IMR-90 (cell line): ENCODE data around the gene TP63. TPM values are rescaled to one million over a fixed set of nuclear protein-coding genes. Genes with fewer than 3 reads are reported as not detected.

Experiments used
- ATAC-seq: fragments of 200-7000 bp; cut with Tn5 transposase; 2 replicates; pipeline ENCODE4 v1.9.1; 2020; ENCODE audit warnings: low read depth, mild to moderate bottlenecking, moderate library complexity
- BruUV-seq: library from RNA; stranded (reverse); fragments of 400-500 nt; replicated peaks from 2 replicates; lab custom pipeline; 2021; lab: Mats Ljungman, UMichigan
- CTCF ChIA-PET: fragments of 300-600 bp; formaldehyde crosslinking; extraction: SDS; loops from one replicate; lab custom pipeline; 2021; ENCODE audit warnings: antibody characterized with exemption; lab: Yijun Ruan, JAX
- POLR2A ChIA-PET: fragments of 300-600 bp; sonication (Branson Sonifier 250); formaldehyde crosslinking; loops from one replicate; lab custom pipeline; 2022; ENCODE audit warnings: antibody characterized with exemption; ENCODE audit not compliant: unreplicated experiment; lab: Charles Lee
- DNase-seq: peaks from one replicate; pipeline ENCODE4 v3.0.0; 2013
- H2AFZ ChIP-seq: replicated peaks from 2 replicates; pipeline ENCODE3; 2013; ENCODE audit warnings: low read length, mild to moderate bottlenecking; ENCODE audit not compliant: poor library complexity
- H2AK5ac ChIP-seq: 2 replicates; pipeline ENCODE4 v1.6.1; 2013; ENCODE audit warnings: low read depth, low read length, inconsistent platforms
- H2AK9ac ChIP-seq: replicated peaks from 2 replicates; pipeline ENCODE3; 2013; ENCODE audit warnings: mild to moderate bottlenecking, low read depth, low read length, moderate library complexity; ENCODE audit not compliant: poor library complexity
- H2BK120ac ChIP-seq: 2 replicates; pipeline ENCODE4 v1.6.1; 2013; ENCODE audit warnings: low read depth, low read length, inconsistent platforms
- H2BK15ac ChIP-seq: 3 replicates; pipeline ENCODE4 v1.6.1; 2013; ENCODE audit warnings: low read depth, low read length, inconsistent platforms
- H2BK20ac ChIP-seq: 2 replicates; pipeline ENCODE4 v1.6.1; 2013; ENCODE audit warnings: low read depth, mild to moderate bottlenecking, inconsistent platforms, low read length, moderate library complexity
- H2BK5ac ChIP-seq: 2 replicates; pipeline ENCODE4 v1.6.1; 2013; ENCODE audit warnings: mild to moderate bottlenecking, low read depth, low read length, inconsistent platforms; ENCODE audit not compliant: poor library complexity, severe bottlenecking
- H3K14ac ChIP-seq: replicated peaks from 2 replicates; pipeline ENCODE4 v1.6.1; 2013; ENCODE audit warnings: low read depth, low read length, inconsistent platforms
- H3K18ac ChIP-seq: 2 replicates; pipeline ENCODE4 v1.6.1; 2013; ENCODE audit warnings: low read depth, low read length, control low read depth
- H3K23ac ChIP-seq: 2 replicates; pipeline ENCODE4 v1.6.1; 2013; ENCODE audit warnings: low read depth, low read length, inconsistent platforms
- H3K27ac ChIP-seq: 2 replicates; pipeline ENCODE4 v1.5.1; 2013; ENCODE audit warnings: mild to moderate bottlenecking, control low read depth, low read length; ENCODE audit not compliant: insufficient read depth
- H3K27me3 ChIP-seq: 2 replicates; pipeline ENCODE4 v1.6.1; 2013; ENCODE audit warnings: low read length; ENCODE audit not compliant: control insufficient read depth, insufficient read depth
- H3K36me3 ChIP-seq: 2 replicates; pipeline ENCODE4 v1.6.1; 2013; ENCODE audit warnings: low read length, mixed read lengths; ENCODE audit not compliant: control insufficient read depth, insufficient read depth
- H3K4ac ChIP-seq: 2 replicates; pipeline ENCODE4 v1.6.1; 2013; ENCODE audit warnings: low read depth, low read length, inconsistent platforms
- H3K4me1 ChIP-seq: 2 replicates; pipeline ENCODE4 v1.6.1; 2013; ENCODE audit warnings: low read length, mixed read lengths; ENCODE audit not compliant: control insufficient read depth, insufficient read depth
- H3K4me2 ChIP-seq: 2 replicates; pipeline ENCODE4 v1.6.1; 2013; ENCODE audit warnings: low read depth, mild to moderate bottlenecking, control low read depth, low read length, moderate library complexity
- H3K4me3 ChIP-seq: 2 replicates; pipeline ENCODE4 v1.5.1; 2013; ENCODE audit warnings: low read depth, mild to moderate bottlenecking, control low read depth, low read length, moderate library complexity; ENCODE audit not compliant: insufficient read depth
- H3K56ac ChIP-seq: 2 replicates; pipeline ENCODE4 v1.6.1; 2013; ENCODE audit warnings: low read length, inconsistent platforms; ENCODE audit not compliant: insufficient read depth; ENCODE audit errors: extremely low read depth
- H3K79me1 ChIP-seq, 2 experiments: 2 replicates each; pipeline ENCODE4 v1.6.1; 2013; ENCODE audit warnings: low read length in 2 of 2, inconsistent platforms in 1 of 2, low read depth in 1 of 2
- H3K9ac ChIP-seq: 2 replicates; pipeline ENCODE4 v1.6.1; 2013; ENCODE audit warnings: low read depth, low read length, control low read depth
- H3K9me1 ChIP-seq: 2 replicates; pipeline ENCODE4 v1.6.1; 2013; ENCODE audit warnings: low read length, inconsistent platforms; ENCODE audit not compliant: insufficient read depth
- H3K9me3 ChIP-seq: 2 replicates; pipeline ENCODE4 v1.6.1; 2013; ENCODE audit warnings: low read length; ENCODE audit not compliant: control insufficient read depth, insufficient read depth
- H4K20me1 ChIP-seq: 2 replicates; pipeline ENCODE4 v1.6.1; 2013; ENCODE audit warnings: low read length, inconsistent platforms; ENCODE audit not compliant: insufficient read depth
- H4K5ac ChIP-seq: 2 replicates; pipeline ENCODE4 v1.6.1; 2013; ENCODE audit warnings: mild to moderate bottlenecking, low read depth, low read length, control low read depth
- H4K8ac ChIP-seq, 2 experiments: 2 replicates each; pipeline ENCODE4 v1.6.1; 2013; ENCODE audit warnings: low read depth in 2 of 2, low read length in 2 of 2, control low read depth in 1 of 2, inconsistent platforms in 1 of 2
- H4K91ac ChIP-seq: 2 replicates; pipeline ENCODE4 v1.6.1; 2013; ENCODE audit warnings: low read depth, low read length, inconsistent platforms; ENCODE audit not compliant: insufficient read depth
- ELK1 ChIP-seq: fragments of 150-350 bp; IDR thresholded peaks from 2 replicates; pipeline ENCODE4 v1.6.1; 2016; ENCODE audit warnings: low read depth, mild to moderate bottlenecking, low read length, moderate library complexity, borderline replicate concordance
- MAFK ChIP-seq: IDR thresholded peaks from 2 replicates; pipeline ENCODE4 v1.6.1; 2012; ENCODE audit warnings: low read depth, low read length, improper control_type of control experiment
- WGBS, 2 experiments: methylation state at CpG; one replicate each; pipeline versions ENCODE4 v1.1.5 to v1.1.7; 2013; ENCODE audit warnings: missing lambda C conversion rate in 2 of 2; ENCODE audit not compliant: insufficient read length in 1 of 2; ENCODE audit errors: extremely low coverage in 2 of 2; 5-methylcytosine and 5-hydroxymethylcytosine counted together
- dilution Hi-C: fragments of 300-500 bp; cut with HindIII; formaldehyde crosslinking; loops from one replicate; pipeline ENCODE4 v1.14.3; 2018; ENCODE audit warnings: low sequenced_read_pairs; ENCODE audit not compliant: unreplicated experiment
- in situ Hi-C: fragments of 300-500 bp; cut with MboI; formaldehyde crosslinking; loops from 3 replicates; pipeline ENCODE4 v1.14.3; 2019; ENCODE audit warnings: low sequenced_read_pairs, inconsistent platforms, mixed read lengths
- intact Hi-C: fragments of 100-400 bp; cut with micrococcal nuclease; formaldehyde crosslinking; loops from 2 replicates; pipeline ENCODE4 v1.10.0; 2022
- polyA plus RNA-seq, 3 experiments: library from polyadenylated mRNA; depleted of rRNA; stranded (reverse); fragments of >200 nt; gene quantifications; 2 replicates each; pipeline ENCODE4 v1.2.3, GENCODE V29; 2012; ENCODE audit warnings: low replicate concordance in 1 of 3
- total RNA-seq: library from RNA; depleted of rRNA; stranded (reverse); fragments of >200 nt; gene quantifications from 2 replicates; pipeline ENCODE4 v1.2.3, GENCODE V29; 2012

Gene TP63
- total and polyA plus RNA-seq, 2 of the 4 experiments (the other 2 are of a cell fraction): not detected

GRCh38 chr3:189728915-189729314 is 97.7 kb downstream of the TP63 start:
- Histone ChIP-seq H2BK120ac (no peak overlapping the region), H3K9me3 (no peaks in the 10 kb centered on the region), H3K18ac (no peak overlapping the region), H4K20me1 (no peaks in the 10 kb centered on the region), H3K9me1 (no peaks in the 10 kb centered on the region), H3K56ac (no peak overlapping the region), H3K4me3 (no peak overlapping the region), H2AFZ (no peak overlapping the region), H4K5ac (no peak overlapping the region), H2AK5ac (no peak overlapping the region), H2BK20ac (no peak overlapping the region), H3K36me3 (no peaks in the 10 kb centered on the region), H3K14ac (no peak overlapping the region), H2AK9ac (no peak overlapping the region), H3K4me2 (no peak overlapping the region), H2BK15ac (no peak overlapping the region), H2BK5ac (no peak overlapping the region), H3K23ac (no peak overlapping the region), H3K27ac (no peak overlapping the region), H3K4me1 (peaks cover 1% of the 10 kb centered on the region; the same call in 1 of the 2 replicates), H3K27me3 (no peaks in the 10 kb centered on the region; the same call in 1 of the 2 replicates), H4K8ac (no peak overlapping the region), H3K4ac (no peak overlapping the region), H4K91ac (no peak overlapping the region), H3K9ac (no peak overlapping the region), H3K79me1 (no peaks in the 10 kb centered on the region)
- intact Hi-C loops (no loop called here), in situ Hi-C loops (no loop called here), dilution Hi-C loops (no loop called here)
- ChIA-PET POLR2A (no interaction called here), CTCF (no interaction called here)
- DNase-seq: no peak
- ATAC-seq: no peak
- WGBS, 2 experiments: no CpG with 5 or more reads among the region's 1 CpG
- TF ChIP-seq MAFK: peak; percentile 97
- no peak for TF ChIP-seq ELK1
- no TSS peak for BruUV-seq
